Stimulated activated CD8-positive, alpha-beta memory T cell treated with anti-CD3 and anti-CD28 coated beads, Interleukin-2, amount 100 ng/mL, for 48 hours (primary cell): ENCODE data around the gene OR2B6.
"Not testable (repeated sequence)": the region's sequence is repeated elsewhere in the genome, so short reads cannot be mapped to it uniquely, and the experiment has no call there.

ENCODE experiments used
- DNase-seq, 2 donors: peaks; one replicate each; pipeline ENCODE4 v3.0.0-alpha.2; 2020; ENCODE audit warnings: low read depth in 2 of 2

The OR2B6 gene

GRCh38 chr6:27956941-27957340 lies at the start of gene OR2B6:
Gene OR2B6, plus strand, starts transcription at chr6:27957241. Its CDS starts 0 bp downstream, at chr6:27957241.
- no peak for DNase-seq

DNA sequence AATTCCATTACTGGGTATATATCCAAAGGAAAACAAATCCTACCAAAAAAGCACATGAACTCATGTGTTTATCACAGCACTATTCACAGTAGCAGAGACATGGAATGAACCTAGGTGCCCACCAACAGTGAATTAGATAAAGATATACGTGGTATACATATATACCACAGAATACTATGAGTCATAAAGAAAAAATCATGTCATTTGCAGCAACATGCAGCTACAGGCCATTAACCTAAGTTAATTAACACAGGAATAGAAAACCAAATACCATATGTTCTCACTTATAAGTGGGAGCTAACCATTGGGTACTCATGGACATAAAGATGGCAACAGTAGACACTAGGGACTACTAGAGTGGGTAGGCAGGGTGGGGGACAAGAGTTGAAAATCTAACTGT lies 49.0 kb upstream of the OR2B6 start:
- DNase-seq: no peak

- DNase-seq: no peak
These were observed 45.0 kb upstream of the OR2B6 start, which contains the start of gene OR2B2 for GRCh38 chr6:27911956-27912446. Gene OR2B2, minus strand, starts transcription at chr6:27912396. Its CDS starts 77 bp downstream, at chr6:27912319.

GRCh38 chr6:27922949-27923348 lies 34.1 kb upstream of the OR2B6 start:
- DNase-seq: no peak

GRCh38 chr6:27924179-27924578 lies 32.9 kb upstream of the OR2B6 start:
- no peak for DNase-seq

GRCh38 chr6:27928041-27928440 lies 29.0 kb upstream of the OR2B6 start:
- DNase-seq: not testable (repeated sequence)

DNA sequence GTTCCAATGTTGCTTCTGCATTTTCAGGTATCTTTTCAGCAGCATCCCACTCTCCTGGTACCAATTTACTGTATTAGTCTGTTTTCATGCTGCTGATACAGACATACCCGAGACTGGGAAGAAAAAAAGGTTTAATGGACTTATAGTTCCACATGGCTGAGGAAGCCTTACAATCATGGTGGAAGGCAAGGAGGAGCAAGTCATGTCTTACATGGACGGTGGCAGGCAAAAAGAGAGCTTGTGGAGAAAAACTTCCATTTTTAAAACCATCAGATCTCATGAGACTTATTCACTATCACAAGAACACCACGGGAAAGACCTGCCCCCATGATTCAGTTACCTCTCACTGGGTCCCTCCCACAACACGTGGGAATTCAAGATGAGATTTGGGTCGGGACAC lies 27.1 kb upstream of the OR2B6 start:
- not testable (repeated sequence) for DNase-seq

- no peak for DNase-seq
These were observed 25.8 kb upstream of the OR2B6 start for GRCh38 chr6:27931209-27931608.

- DNase-seq: no peak
These were observed 16.3 kb upstream of the OR2B6 start for GRCh38 chr6:27940766-27941165.

- not testable (repeated sequence) for DNase-seq
These were observed 14.0 kb upstream of the OR2B6 start for GRCh38 chr6:27943072-27943471.

DNA sequence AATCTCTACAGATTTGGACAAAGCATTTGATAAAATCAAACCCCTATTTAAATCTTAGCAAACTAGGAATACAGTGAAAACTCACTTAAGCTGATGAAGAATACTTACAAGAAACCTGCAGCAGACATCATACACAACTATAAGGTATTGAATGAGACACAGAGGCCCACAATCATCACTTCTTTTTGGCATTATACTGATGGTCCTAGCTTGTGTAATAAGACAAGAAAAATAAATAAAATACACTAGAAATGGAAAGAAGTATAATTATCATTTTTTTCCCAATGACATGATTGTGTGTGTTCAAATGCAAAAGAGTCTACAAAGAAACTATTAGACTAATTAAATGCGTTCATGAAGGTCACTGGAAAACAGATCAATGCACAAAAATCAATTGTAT lies 8.8 kb upstream of the OR2B6 start:
- no peak for DNase-seq

- no peak for DNase-seq
These were observed 6.0 kb upstream of the OR2B6 start for GRCh38 chr6:27951040-27951439.

- DNase-seq: no peak
These were observed 475 bp downstream of the OR2B6 start for GRCh38 chr6:27957516-27957915.

DNA sequence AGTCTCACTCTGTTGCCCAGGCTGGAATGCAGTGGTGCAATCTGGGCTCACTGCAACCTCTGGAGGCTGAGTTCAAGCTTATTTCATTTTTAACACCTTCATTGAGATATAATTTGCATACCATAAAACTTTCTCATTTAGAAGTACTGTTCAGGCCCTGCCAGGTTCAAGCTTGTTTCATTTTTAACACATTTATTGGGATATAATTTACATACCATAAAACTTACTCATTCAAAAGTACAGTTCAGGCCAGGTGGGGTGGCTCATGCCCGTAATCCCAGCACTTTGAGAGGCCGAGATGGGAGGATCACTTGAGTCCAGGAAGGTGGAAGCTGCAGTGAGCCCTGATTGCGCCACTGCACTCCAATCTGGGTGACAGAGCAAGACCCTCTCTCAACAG lies 5.5 kb downstream of the OR2B6 start:
- no peak for DNase-seq

GRCh38 chr6:27966044-27966443 lies 9.0 kb downstream of the OR2B6 start:
- DNase-seq: no peak

DNA sequence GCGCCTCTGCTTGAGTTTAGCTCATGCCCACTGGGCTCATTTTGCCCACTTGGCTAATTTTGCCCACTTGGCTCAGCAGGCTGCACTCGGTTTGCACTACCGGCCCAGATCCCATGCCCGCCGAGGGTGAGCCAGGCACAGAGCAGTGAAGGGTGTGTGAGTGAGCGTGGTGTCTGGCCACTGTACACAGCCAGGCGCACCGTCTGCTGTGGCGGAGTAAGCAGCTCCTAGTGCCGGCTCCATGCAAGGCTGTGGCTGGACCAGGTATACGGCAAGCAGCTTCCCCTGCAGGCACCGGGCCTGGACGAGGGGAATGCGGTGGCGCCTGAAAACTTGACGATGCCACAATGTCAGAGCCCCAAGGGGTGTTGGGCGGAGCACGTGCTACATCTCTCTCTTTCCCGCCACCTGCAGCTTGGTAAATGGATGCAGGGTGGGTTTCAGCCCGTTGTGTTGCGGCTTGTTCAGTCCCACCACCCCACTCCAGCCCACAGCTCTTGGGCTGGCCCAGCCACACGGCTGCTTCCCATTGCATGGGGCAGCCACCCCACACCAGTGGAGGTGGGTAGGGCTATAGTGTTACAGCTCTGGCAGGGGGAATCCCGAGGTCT lies 9.9 kb downstream of the OR2B6 start:
- DNase-seq: no peak

DNA sequence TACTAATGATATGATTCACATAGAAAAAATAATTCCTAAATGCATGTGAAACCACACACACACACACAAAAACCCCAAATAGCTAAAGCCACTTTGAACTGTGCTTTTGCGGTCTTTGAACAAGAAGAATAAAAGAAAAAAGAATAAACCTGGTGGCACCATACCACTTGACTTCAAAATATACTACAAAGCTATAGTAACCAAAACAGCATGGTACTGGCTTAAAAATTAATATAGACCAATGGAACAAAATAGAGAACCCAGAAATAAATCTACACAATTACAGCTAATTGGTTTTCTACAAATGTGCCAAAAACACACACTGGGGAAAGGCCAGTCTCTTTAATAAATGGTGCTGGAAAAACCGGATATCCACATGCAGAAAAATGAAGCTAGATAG lies 13.4 kb downstream of the OR2B6 start:
- DNase-seq: no peak

DNA sequence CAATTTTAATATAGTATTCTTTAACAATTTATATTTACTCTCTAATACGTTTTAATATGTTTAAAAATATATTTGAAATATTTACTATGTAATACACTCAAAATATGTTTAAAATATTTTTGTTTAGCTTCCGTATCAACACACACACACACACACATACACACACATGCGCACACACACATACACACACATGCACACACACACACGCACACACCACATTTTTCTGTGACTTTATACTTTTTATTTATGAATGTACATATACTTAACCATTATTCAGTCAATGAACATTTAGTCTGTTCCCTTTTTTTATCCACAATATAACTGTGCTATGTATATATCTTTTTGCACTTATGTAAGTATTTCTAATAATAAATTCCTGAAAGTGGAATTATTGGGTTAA lies 15.7 kb downstream of the OR2B6 start:
- DNase-seq: no peak

- no peak for DNase-seq
These were observed 20.3 kb downstream of the OR2B6 start for GRCh38 chr6:27977387-27977786.

GRCh38 chr6:27978705-27979104 lies 21.7 kb downstream of the OR2B6 start:
- DNase-seq: no peak

GRCh38 chr6:27980111-27980510 lies 23.1 kb downstream of the OR2B6 start:
- DNase-seq: no peak

DNA sequence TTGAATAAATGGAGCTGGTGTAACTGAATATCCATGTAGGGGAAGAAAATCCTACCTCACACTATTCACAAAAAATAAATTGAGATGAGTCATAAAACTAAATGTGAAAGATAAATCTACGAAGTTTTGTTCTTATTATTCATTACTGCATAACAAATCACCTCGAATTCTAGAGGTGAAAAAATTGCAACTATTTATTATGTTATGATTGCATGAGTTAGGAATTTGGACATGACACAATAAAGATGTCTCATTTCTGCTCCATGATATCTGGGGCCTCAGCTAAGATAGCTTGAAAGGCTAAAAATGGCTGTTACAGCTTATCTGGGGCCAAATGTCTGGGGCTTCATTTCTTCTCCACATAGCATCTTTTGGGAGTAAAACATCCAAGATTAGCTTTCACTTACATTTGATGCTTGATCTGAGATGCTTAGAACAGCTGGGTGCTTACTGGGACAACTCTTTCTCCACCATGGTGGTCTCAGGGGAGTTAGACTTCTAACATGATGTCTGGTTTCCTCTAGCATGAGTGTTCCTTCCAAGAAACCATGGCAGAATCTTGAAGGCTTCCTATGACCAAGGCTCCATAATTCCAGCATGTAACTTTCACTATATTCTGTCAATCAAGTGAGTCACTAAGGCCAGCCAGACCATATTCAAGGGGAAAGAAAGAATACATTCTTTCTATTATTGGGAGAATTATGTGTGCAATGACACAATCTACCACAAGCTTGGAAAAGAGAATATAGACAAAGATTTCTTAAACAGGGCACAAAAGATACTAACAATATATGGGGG lies 30.1 kb downstream of the OR2B6 start:
- no peak for DNase-seq

DNA sequence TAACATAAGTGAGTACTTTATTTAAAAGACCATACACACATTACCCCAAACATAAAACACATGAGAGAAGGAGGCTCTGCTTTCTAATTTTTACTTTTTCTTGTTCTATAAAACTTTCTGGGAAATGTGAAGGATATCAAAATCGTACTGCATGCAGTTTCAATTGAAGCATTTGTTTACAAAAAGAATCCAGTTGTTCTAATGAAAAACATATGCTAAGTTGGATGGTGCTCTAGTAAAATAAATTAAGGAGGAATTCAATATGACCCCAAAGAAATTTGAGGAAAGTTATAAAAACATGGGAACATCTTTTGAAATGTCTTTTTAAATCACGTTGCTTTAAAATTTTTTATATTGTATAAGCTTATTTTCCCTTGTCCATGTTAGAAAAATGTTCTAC lies 37.6 kb downstream of the OR2B6 start:
- no peak for DNase-seq
